Left lobe of liver (tissue), 2 donors: ENCODE data around the gene C10orf143. TPM values are rescaled to one million over a fixed set of nuclear protein-coding genes. Genes with fewer than 3 reads are reported as not detected.

Source experiments
- ATAC-seq: fragments of 200-7000 bp; cut with Tn5 transposase; one replicate; pipeline ENCODE4 v1.9.1; 2020; ENCODE audit warnings: mild to moderate bottlenecking, moderate library complexity
- DNase-seq: peaks from one replicate; pipeline ENCODE4 v3.0.0-alpha.2; 2020; ENCODE audit warnings: low spot score
- total RNA-seq: library from RNA; stranded (reverse); gene quantifications from one replicate; pipeline ENCODE4 v1.2.1, GENCODE V29; 2021
- donor health status: DM: no; HTN: no; CAD: no; lungs with moderate emphysema.
- donor health status: DM: no; HTN: yes; CAD: no.

Gene C10orf143
- total RNA-seq, 1 donor from 2014 or later = 2.9 TPM

DNA sequence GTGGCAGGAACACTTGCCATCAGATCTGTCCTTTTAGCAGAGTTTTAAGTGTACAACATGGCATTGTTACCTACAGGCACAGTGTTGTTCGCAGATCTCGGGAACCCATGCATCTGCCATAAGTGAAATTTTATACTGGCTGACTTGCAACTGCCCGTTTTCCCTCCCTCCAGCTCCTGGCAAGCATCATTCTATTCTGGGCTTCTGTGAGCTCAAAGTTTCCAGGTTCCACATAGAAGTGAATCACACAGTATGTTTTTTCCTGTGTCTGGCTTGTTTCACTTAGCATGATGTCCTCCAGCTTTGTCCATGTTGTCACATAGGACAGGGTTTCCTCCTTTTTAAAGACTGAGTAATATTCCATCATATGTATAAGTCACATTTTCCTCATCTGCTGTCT, 56.6 kb downstream of the C10orf143 start:
- no peak for ATAC-seq
- no peak for DNase-seq

DNA sequence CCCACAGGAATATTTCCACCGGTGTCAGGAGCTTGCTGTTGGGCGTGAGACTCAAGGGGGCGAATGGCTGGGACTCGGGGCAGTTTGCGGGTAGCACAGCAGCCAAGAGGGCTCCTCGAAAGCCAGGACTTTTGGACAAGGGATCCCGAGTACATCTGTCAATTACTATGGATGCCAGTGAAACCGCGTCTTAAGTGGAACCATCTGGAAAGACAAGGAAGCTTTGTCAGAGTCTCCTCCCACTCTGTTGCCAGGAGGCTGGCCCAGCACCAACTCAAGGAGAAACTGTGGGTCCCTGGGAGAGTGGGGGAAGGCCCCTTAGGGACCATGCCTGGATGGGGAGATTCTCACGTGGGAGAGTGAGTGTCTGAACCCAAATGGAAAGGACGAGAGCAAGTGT, 57.1 kb downstream of the C10orf143 start:
- ATAC-seq = no peak
- no peak for DNase-seq

DNA sequence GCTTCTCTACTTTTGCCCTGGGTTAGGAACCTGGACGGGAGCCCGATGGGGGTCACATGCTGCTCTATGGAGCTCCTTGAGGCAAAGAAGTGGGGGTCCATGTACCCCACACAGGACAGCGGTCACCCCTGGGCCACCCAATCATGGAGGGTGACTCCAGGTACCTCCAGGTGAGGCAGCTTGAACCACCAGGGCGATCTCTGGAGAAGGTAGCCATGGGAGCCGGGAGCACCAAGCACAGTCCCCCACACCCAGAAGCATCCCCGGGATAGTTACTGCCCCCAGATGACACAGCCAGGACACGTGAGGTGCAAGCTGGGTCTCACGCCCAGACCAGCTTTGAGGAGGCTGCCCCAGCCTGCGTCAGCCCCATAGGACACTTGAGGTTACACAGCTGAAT, 58.4 kb downstream of the C10orf143 start:
- ATAC-seq = no peak
- no peak for DNase-seq

- no peak for ATAC-seq
- DNase-seq = no peak
These were observed 59.9 kb downstream of the C10orf143 start for GRCh38 chr10:130050721-130051120.

- ATAC-seq = no peak
- no peak for DNase-seq
These were observed 60.6 kb downstream of the C10orf143 start for GRCh38 chr10:130049987-130050386.

GRCh38 chr10:130049244-130049643, 61.4 kb downstream of the C10orf143 start:
- ATAC-seq (no peak), DNase-seq (no peak)

- DNase-seq (no peak), ATAC-seq (no peak)
These were observed 62.5 kb downstream of the C10orf143 start for GRCh38 chr10:130048081-130048480.

DNA sequence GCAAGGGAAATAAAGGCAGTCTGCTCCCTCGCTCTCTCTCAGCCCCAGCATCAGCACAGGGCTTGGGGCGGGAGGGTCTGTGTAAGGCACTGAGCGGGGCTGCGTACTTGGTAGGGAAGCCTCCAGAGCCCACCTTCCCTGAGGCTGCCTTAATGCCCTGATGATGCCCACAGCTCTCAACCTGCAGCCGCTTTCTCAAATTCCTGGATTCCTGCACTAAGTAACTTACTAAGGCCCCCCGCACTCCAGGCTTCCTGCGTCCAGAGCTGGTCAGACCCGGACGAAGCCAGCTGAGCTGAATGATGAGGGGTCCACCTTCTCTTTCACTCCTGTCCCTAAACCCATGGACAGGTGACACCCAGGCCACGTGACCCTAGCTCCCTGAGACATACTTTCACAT, 63.3 kb downstream of the C10orf143 start:
- no peak for ATAC-seq
- DNase-seq = no peak

- ATAC-seq = no peak
- no peak for DNase-seq
These were observed 64.0 kb downstream of the C10orf143 start for GRCh38 chr10:130046591-130046990.

DNA sequence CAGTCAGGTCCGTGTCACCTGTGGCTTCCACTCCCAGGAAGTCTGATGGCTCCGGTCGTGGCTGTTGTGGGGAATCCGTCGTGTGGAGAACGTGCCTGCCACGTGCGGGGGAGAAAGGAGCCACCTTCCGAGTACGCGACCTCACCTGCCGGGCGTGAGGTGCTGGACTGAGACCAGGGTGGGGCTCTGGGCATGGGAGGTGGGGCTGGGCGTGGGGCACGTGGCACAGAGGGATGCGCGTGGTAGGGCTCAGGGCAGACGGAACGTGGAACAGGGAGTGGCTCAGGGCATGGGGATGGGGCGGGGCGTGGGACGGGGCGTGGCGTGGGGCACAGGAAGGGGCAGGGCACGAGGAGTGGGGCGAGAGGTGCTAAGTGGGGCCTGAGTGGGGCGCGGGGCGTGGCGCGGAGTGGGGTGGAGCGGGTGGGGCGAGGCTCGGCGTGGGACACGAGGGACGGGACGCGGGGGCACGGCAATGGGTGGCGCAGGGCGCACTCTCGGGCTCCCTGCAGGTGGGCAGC, 64.8 kb downstream of the C10orf143 start:
- no peak for ATAC-seq
- no peak for DNase-seq

DNA sequence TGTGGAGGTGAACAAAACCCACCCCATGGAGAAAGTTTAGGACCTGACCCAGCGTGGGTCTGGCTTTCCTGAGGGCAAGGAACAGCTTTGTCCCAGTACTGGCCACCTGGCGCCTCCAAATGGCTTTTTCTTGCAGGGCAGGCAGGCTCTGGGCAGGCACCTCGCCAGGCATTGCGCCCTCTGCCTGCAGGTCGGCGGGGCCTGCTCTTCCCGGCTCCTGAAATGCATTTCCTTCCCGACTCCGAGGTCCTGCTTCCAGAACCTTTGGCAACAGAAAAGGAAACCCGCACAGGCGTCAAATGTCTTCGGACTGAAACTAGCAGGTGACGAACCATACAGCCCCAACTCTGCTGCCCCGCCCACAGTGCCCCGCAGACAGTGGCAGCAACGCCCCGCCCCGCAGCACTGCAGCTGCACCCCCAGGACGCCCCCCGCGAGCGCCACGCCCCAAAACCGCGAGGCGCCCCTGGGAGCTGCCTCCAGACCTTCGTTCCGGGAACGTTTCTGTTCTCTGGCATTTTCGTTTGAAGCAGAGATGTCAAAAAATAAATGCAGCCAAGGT, 65.5 kb downstream of the C10orf143 start:
- ATAC-seq = no peak
- DNase-seq = no peak

GRCh38 chr10:130044067-130045061, 66.3 kb downstream of the C10orf143 start:
- ATAC-seq = no peak
- no peak for DNase-seq

DNA sequence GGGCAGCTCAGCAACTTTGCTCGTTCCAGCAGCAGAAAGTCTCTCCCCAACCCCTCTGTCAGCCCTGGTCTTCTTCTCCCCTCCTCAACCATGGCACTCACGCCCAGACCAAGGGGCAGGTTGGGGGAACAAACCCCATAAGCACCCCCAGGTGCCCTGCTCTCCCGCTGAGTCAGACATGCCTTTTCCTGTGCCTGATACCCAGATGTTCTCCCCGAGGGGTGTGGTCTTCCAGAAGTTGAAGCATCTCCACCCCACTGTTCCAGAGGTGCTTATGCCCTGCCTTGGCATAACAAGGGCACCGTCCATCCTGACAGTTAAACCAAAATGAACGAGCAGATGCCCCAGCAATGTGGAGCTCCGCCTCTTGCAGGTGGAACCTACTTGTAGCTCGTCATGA, 67.1 kb downstream of the C10orf143 start:
- ATAC-seq = no peak
- no peak for DNase-seq

DNA sequence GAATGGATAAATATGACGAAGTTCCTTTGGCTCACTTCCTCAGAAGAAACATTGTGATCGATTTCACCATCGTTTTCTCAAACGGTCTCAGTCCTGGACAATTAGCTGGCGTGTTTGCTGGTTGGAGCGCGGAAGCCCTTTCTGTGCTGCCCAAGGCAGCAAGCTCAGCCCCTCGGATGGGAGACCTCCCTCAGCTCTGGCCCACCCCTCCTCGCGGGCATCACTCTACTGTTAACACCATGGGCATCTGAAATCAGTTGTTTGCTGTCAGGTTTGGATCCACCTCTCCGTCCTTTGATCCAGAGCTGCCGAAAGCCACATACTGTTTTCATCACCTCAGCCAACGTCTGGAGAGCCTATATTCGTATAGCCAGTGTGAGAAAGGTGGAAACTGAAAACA, 68.2 kb downstream of the C10orf143 start:
- DNase-seq (no peak), ATAC-seq (no peak)

- DNase-seq (no peak), ATAC-seq (no peak)
These were observed 68.9 kb downstream of the C10orf143 start for GRCh38 chr10:130041451-130042371.

- no peak for DNase-seq
- no peak for ATAC-seq
These were observed 69.8 kb downstream of the C10orf143 start for GRCh38 chr10:130040817-130041330.

GRCh38 chr10:130040351-130040750, 70.3 kb downstream of the C10orf143 start:
- DNase-seq (no peak), ATAC-seq (no peak)

DNA sequence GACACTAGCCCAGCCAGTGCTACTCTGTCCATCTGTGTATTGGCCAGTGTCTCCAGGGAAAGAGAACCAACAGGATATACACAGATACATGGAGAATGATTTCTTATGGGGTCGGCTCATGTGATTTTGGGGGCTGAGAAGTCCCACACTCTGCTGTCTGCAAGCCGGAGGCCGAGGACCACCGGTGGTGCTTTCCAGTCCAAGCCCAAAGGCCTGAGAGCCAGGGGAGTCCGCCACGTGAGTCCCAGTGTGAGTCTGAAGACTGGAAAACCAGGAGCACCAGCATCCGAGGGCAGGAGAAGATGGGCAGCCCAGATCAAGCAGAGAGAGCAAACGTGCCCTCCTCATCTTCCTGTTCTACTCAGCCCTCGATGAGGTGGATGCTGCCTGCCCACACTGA, 71.5 kb downstream of the C10orf143 start:
- no peak for DNase-seq
- ATAC-seq = no peak

DNA sequence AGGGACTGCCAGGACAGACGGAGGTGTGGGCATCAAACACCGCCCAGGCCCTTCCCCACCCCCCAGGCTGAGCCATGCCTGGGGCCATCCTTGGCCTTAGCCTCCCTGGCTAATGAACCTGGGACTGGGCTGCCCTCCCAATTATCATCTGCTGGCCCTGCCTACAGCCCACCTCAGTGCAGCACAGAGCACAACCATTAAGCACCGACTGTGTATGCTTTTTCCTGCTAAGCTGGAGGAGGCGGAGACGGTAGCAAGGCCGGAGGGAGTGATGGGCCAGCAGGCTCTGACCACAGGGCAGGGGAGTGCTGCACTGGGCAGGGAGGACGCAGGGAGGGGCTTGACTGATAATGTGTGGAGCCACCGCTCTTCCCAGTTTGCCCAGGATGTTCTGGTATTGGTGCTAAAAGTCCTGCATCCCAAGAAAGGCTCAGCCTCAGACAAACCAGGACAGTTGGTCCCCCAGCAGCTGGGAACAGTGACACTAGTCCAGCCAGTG, 72.0 kb downstream of the C10orf143 start:
- DNase-seq (no peak), ATAC-seq (no peak)

GRCh38 chr10:130038019-130038555, 72.5 kb downstream of the C10orf143 start:
- DNase-seq (no peak), ATAC-seq (no peak)
